Aorta (tissue), 5 donors: Measurements from ENCODE around the gene DBR1. TPM values are rescaled to one million over a fixed set of nuclear protein-coding genes. Genes with fewer than 3 reads are reported as not detected.

ENCODE experiments used
- ATAC-seq: fragments of 200-7000 bp; cut with Tn5 transposase; one replicate; pipeline ENCODE4 v1.9.1; 2022; ENCODE audit warnings: moderate library complexity; ENCODE audit not compliant: low FRiP score
- DNase-seq, 2 donors: peaks; one replicate each; pipeline ENCODE4 v3.0.0-alpha.2; 2020
- H3K27ac ChIP-seq, 2 donors: one replicate each; pipeline ENCODE4 v1.5.1; 2013; ENCODE audit warnings: low read length in 2 of 2, mild to moderate bottlenecking in 2 of 2, moderate library complexity in 2 of 2, control low read depth in 1 of 2, inconsistent platforms in 1 of 2, low read depth in 1 of 2
- H3K27me3 ChIP-seq, 2 donors: one replicate each; pipeline ENCODE4 v1.6.1; 2013; ENCODE audit warnings: control low read depth in 1 of 2, low read length in 1 of 2, mild to moderate bottlenecking in 1 of 2, moderate library complexity in 1 of 2; ENCODE audit not compliant: insufficient read depth in 2 of 2, control insufficient read depth in 1 of 2
- H3K36me3 ChIP-seq, 2 donors: one replicate each; pipeline ENCODE4 v1.6.1; 2013; ENCODE audit warnings: control low read depth in 1 of 2, low read length in 1 of 2, mild to moderate bottlenecking in 1 of 2; ENCODE audit not compliant: insufficient read depth in 2 of 2, control insufficient read depth in 1 of 2
- H3K4me1 ChIP-seq, 2 donors: one replicate each; pipeline ENCODE4 v1.6.1; 2013; ENCODE audit warnings: low read length in 2 of 2, control low read depth in 1 of 2, mild to moderate bottlenecking in 1 of 2, moderate library complexity in 1 of 2; ENCODE audit not compliant: insufficient read depth in 2 of 2, control insufficient read depth in 1 of 2
- H3K4me3 ChIP-seq, 2 donors: one replicate each; pipeline ENCODE4 v1.5.1; 2013; ENCODE audit warnings: low read length in 2 of 2, control low read depth in 1 of 2, mild to moderate bottlenecking in 1 of 2
- H3K9me3 ChIP-seq: one replicate; pipeline ENCODE4 v1.6.1; 2013; ENCODE audit warnings: mild to moderate bottlenecking, low read length; ENCODE audit not compliant: control insufficient read depth
- WGBS, 2 donors: extraction: QIAGEN DNeasy Blood & Tissue Kit; methylation state at CpG; one replicate each; pipeline ENCODE4 v1.1.7; 2013; 5-methylcytosine and 5-hydroxymethylcytosine counted together
- intact Hi-C, 2 donors: fragments of 100-400 bp; cut with DNase I; formaldehyde crosslinking; loops; one replicate each; pipeline versions ENCODE4 v1.14.2 to v1.15.0; 2022
- polyA plus RNA-seq, 2 donors: library from polyadenylated mRNA; stranded (reverse); fragments of 200-250 nt; gene quantifications; one replicate each; pipeline ENCODE4 v1.2.3, GENCODE V29; 2013
- total RNA-seq, 2 donors: library from RNA; stranded (reverse); fragmentation: NEBNext Ultra II Directional; extraction: Animal tissue kit (Norgen Biotek cat#: 25700); gene quantifications; one replicate each; pipeline ENCODE4 v1.2.1, GENCODE V29; 2021
- donor health status: healthy with polysubstance abuse.
- donor health status: Bipolar disorder and iron deficiency.
- donor health status: DM: no; HTN: no; CAD: no.
- donor health status: DM: no; HTN: no; CAD: no.
- donor health status: DM: yes; HTN: yes; CAD: no.

The DBR1 gene
- total and polyA plus RNA-seq, 4 donors = 5.5 to 15.3 (median 10.5) TPM

GRCh38 chr3:138196023-138196422 lies 21.3 kb upstream of the DBR1 start:
- no peak for ATAC-seq
- 96 to 99% methylated on average over 2 of the region's 2 CpGs for WGBS, 2 donors

GRCh38 chr3:138195481-138195880 lies 20.8 kb upstream of the DBR1 start:
- no peak for ATAC-seq
- H3K36me3 ChIP-seq = peaks cover 0 to 1% of the 10 kb centered on the region in 2 donors
- WGBS, 2 donors = 55 to 56% methylated on average over 2 of the region's 2 CpGs
- DNase-seq = no peak
- H3K27ac ChIP-seq = no peak overlapping the region
- intact Hi-C loops = no loop called here
- H3K9me3 ChIP-seq = no peaks in the 10 kb centered on the region
- H3K27me3 ChIP-seq = no peaks in the 10 kb centered on the region
- H3K4me3 ChIP-seq = no peak overlapping the region
- no peaks in the 10 kb centered on the region for H3K4me1 ChIP-seq

More at GRCh38 chr3:138196023-138196422, 21.3 kb upstream of the DBR1 start:
- no peaks in the 10 kb centered on the region for H3K27me3 ChIP-seq
- no peak for DNase-seq
- peaks cover 0 to 1% of the 10 kb centered on the region in 2 donors for H3K36me3 ChIP-seq
- intact Hi-C loops = no loop called here
- no peaks in the 10 kb centered on the region for H3K4me1 ChIP-seq
- no peak overlapping the region for H3K27ac ChIP-seq
- H3K4me3 ChIP-seq = no peak overlapping the region
- H3K9me3 ChIP-seq = no peaks in the 10 kb centered on the region

- peak overlapping the region; percentile 71 to 78 for H3K4me3 ChIP-seq
- peaks cover 0 to 3% of the 10 kb centered on the region in 2 donors for H3K4me1 ChIP-seq
- no peak for DNase-seq
These were observed 13.5 kb upstream of the DBR1 start for GRCh38 chr3:138188013-138188730.

GRCh38 chr3:138187296-138188012 lies 12.7 kb upstream of the DBR1 start, which contains the start of gene ARMC8:
ARMC8 (plus strand) TSS chr3:138187301; CDS start chr3:138187555, 254 bp downstream.
- peaks cover 0 to 3% of the 10 kb centered on the region in 2 donors for H3K4me1 ChIP-seq
- peak within 1 kb of the TSS; percentile 85 to 94 for H3K27ac ChIP-seq
- peak within 1 kb of the TSS; percentile 71 to 78 for H3K4me3 ChIP-seq
- DNase-seq (peak; percentile 69 to 86), ATAC-seq (peak; percentile 91)
- no peaks in the 10 kb centered on the region for H3K36me3 ChIP-seq
- 0 to 1% methylated on average over 58 to 59 of the region's 59 CpGs for WGBS, 2 donors
- no peaks in the 10 kb centered on the region for H3K9me3 ChIP-seq
- intact Hi-C loops = no loop called here
- no peaks in the 10 kb centered on the region for H3K27me3 ChIP-seq

More at GRCh38 chr3:138188013-138188730, 13.5 kb upstream of the DBR1 start:
- no peaks in the 10 kb centered on the region for H3K9me3 ChIP-seq
- peak; percentile 57 for ATAC-seq
- peak overlapping the region; percentile 85 to 94 for H3K27ac ChIP-seq
- H3K36me3 ChIP-seq = no peaks in the 10 kb centered on the region
- intact Hi-C loops = no loop called here
- no peaks in the 10 kb centered on the region for H3K27me3 ChIP-seq
- WGBS, 2 donors = 2% methylated on average over 17 of the region's 17 CpGs

- H3K4me3 ChIP-seq = peak overlapping the region; percentile 71 to 78
- H3K27me3 ChIP-seq = no peaks in the 10 kb centered on the region
- H3K36me3 ChIP-seq = no peaks in the 10 kb centered on the region
- peaks cover 0 to 3% of the 10 kb centered on the region in 2 donors for H3K4me1 ChIP-seq
- peak; percentile 92 to 95 for DNase-seq
- WGBS, 2 donors = 0% methylated on average over 25 of the region's 25 CpGs
- no peaks in the 10 kb centered on the region for H3K9me3 ChIP-seq
- intact Hi-C loops = no loop called here
- H3K27ac ChIP-seq = peak overlapping the region in 1 of 2 donors; percentile 85
- peak; percentile 98 for ATAC-seq
These were observed 12.1 kb upstream of the DBR1 start for GRCh38 chr3:138186803-138187295.

GRCh38 chr3:138186221-138186620 lies 11.5 kb upstream of the DBR1 start:
- peaks cover 0 to 3% of the 10 kb centered on the region in 2 donors for H3K4me1 ChIP-seq
- H3K4me3 ChIP-seq = peak overlapping the region in 1 of 2 donors; percentile 78
- no peaks in the 10 kb centered on the region for H3K36me3 ChIP-seq
- WGBS, 2 donors = 85 to 88% methylated on average over 2 of the region's 2 CpGs
- no peaks in the 10 kb centered on the region for H3K9me3 ChIP-seq
- ATAC-seq (no peak), DNase-seq (no peak)
- H3K27ac ChIP-seq = no peak overlapping the region
- intact Hi-C loops = no loop called here
- H3K27me3 ChIP-seq = no peaks in the 10 kb centered on the region

GRCh38 chr3:138184994-138185393 lies 10.3 kb upstream of the DBR1 start:
- WGBS, 2 donors = 47 to 52% methylated on average over 3 of the region's 3 CpGs
- no peaks in the 10 kb centered on the region for H3K27me3 ChIP-seq
- no peak overlapping the region for H3K4me3 ChIP-seq
- DNase-seq (no peak), ATAC-seq (no peak)
- H3K4me1 ChIP-seq = peaks cover 0 to 3% of the 10 kb centered on the region in 2 donors
- intact Hi-C loops = no loop called here
- H3K9me3 ChIP-seq = no peaks in the 10 kb centered on the region
- no peak overlapping the region for H3K27ac ChIP-seq
- no peaks in the 10 kb centered on the region for H3K36me3 ChIP-seq

- intact Hi-C loops = no loop called here
- no peaks in the 10 kb centered on the region for H3K9me3 ChIP-seq
- ATAC-seq (no peak), DNase-seq (no peak)
- no peaks in the 10 kb centered on the region for H3K4me1 ChIP-seq
- H3K27me3 ChIP-seq = no peaks in the 10 kb centered on the region
- WGBS, 2 donors = 28 to 38% methylated on average over 2 of the region's 2 CpGs
- no peaks in the 10 kb centered on the region for H3K36me3 ChIP-seq
- H3K27ac ChIP-seq = no peak overlapping the region
- H3K4me3 ChIP-seq = no peak overlapping the region
These were observed 5.8 kb upstream of the DBR1 start for GRCh38 chr3:138180375-138181029.
